ENCODE results near the gene YIPF2.

- TF ChIP-seq, protein P1, sequence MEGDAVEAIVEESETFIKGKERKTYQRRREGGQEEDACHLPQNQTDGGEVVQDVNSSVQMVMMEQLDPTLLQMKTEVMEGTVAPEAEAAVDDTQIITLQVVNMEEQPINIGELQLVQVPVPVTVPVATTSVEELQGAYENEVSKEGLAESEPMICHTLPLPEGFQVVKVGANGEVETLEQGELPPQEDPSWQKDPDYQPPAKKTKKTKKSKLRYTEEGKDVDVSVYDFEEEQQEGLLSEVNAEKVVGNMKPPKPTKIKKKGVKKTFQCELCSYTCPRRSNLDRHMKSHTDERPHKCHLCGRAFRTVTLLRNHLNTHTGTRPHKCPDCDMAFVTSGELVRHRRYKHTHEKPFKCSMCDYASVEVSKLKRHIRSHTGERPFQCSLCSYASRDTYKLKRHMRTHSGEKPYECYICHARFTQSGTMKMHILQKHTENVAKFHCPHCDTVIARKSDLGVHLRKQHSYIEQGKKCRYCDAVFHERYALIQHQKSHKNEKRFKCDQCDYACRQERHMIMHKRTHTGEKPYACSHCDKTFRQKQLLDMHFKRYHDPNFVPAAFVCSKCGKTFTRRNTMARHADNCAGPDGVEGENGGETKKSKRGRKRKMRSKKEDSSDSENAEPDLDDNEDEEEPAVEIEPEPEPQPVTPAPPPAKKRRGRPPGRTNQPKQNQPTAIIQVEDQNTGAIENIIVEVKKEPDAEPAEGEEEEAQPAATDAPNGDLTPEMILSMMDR (IDR thresholded peaks at IDR 0.05): no peak
- no peak for TF ChIP-seq POLR2AphosphoS5 (IDR thresholded peaks at IDR 0.05)
Observed at GRCh38 chr19:10908380-10908960, 20.0 kb downstream of the YIPF2 start.
